HepG2 (cell line): ENCODE results near the gene ZNF860. TPM values are rescaled to one million over a fixed set of nuclear protein-coding genes. Genes with fewer than 3 reads are reported as not detected.

Experiments used
- ARHGAP35 ChIP-seq: sonication (generic); formaldehyde crosslinking; IDR thresholded peaks from 2 replicates; pipeline ENCODE4 v1.9.0; 2022; ENCODE audit warnings: mild to moderate bottlenecking, inconsistent platforms, moderate library complexity, missing genetic modification reagents, borderline replicate concordance
- BCL6 ChIP-seq: IDR thresholded peaks from 2 replicates; pipeline ENCODE4 v1.6.1; 2016; ENCODE audit warnings: missing genetic modification reagents, missing compliant biosample characterization
- CEBPB ChIP-seq: IDR thresholded peaks from 2 replicates; pipeline ENCODE4 v1.6.1; 2011; ENCODE audit warnings: low read depth, low read length, improper control_type of control experiment, borderline replicate concordance
- CENPBD1 ChIP-seq: sonication (generic); formaldehyde crosslinking; IDR thresholded peaks from 2 replicates; pipeline ENCODE4 v1.8.0; 2022; ENCODE audit warnings: missing genetic modification reagents, low read depth, mild to moderate bottlenecking, borderline replicate concordance
- CENPT ChIP-seq: sonication (generic); formaldehyde crosslinking; IDR thresholded peaks from 2 replicates; pipeline ENCODE4 v1.8.0; 2022; ENCODE audit warnings: low read depth, mild to moderate bottlenecking, moderate library complexity, missing genetic modification reagents
- CREM ChIP-seq, 2 experiments: sonication (generic) in 1 of 2; formaldehyde crosslinking in 1 of 2; IDR thresholded peaks; 2 replicates each; pipeline versions ENCODE4 v1.4.0 to v1.6.1; 2016 to 2020; ENCODE audit warnings: antibody characterized with exemption in 1 of 2, mild to moderate bottlenecking in 1 of 2, missing genetic modification reagents in 1 of 2
- FOXC1 ChIP-seq: sonication (generic); formaldehyde crosslinking; IDR thresholded peaks from 2 replicates; pipeline ENCODE4 v1.8.0; 2022; ENCODE audit warnings: mild to moderate bottlenecking, missing genetic modification reagents, borderline replicate concordance
- FOXK1 ChIP-seq: sonication (generic); formaldehyde crosslinking; IDR thresholded peaks from 2 replicates; pipeline ENCODE4 v1.4.0; 2020; ENCODE audit warnings: low read depth, missing genetic modification reagents, borderline replicate concordance
- GATAD2A ChIP-seq: IDR thresholded peaks from 2 replicates; pipeline ENCODE4 v1.6.1; 2016
- HNF4A ChIP-seq: sonication (generic); formaldehyde crosslinking; IDR thresholded peaks from 2 replicates; pipeline ENCODE4 v1.4.0; 2020; ENCODE audit warnings: missing genetic modification reagents
- HOXA9 ChIP-seq: sonication (generic); formaldehyde crosslinking; IDR thresholded peaks from 2 replicates; pipeline ENCODE4 v1.8.1; 2022; ENCODE audit warnings: missing genetic modification reagents, mild to moderate bottlenecking, moderate library complexity, borderline replicate concordance
- NR2F6 ChIP-seq, 2 experiments: IDR thresholded peaks; 2 replicates each; pipeline ENCODE4 v1.6.1; 2016; ENCODE audit warnings: antibody characterized with exemption in 1 of 2, mild to moderate bottlenecking in 1 of 2
- PAF1 ChIP-seq: IDR thresholded peaks from 2 replicates; pipeline ENCODE4 v1.6.1; 2016; ENCODE audit warnings: missing genetic modification reagents, missing compliant biosample characterization
- PAXIP1 ChIP-seq: sonication (generic); formaldehyde crosslinking; conservative IDR thresholded peaks from 2 replicates; pipeline ENCODE4 v1.4.0; 2020; ENCODE audit warnings: mild to moderate bottlenecking, missing genetic modification reagents, moderate library complexity
- SMARCC2 ChIP-seq: fragments of 450-650 bp; IDR thresholded peaks from 2 replicates; pipeline ENCODE4 v1.6.1; 2017; ENCODE audit warnings: antibody characterized with exemption, mild to moderate bottlenecking
- SMC3 ChIP-seq: IDR thresholded peaks from 2 replicates; pipeline ENCODE4 v1.6.1; 2011; ENCODE audit warnings: low read length, improper control_type of control experiment
- ZNF138 ChIP-seq: sonication (generic); formaldehyde crosslinking; IDR thresholded peaks from 2 replicates; pipeline ENCODE4 v1.5.0; 2020; ENCODE audit warnings: mild to moderate bottlenecking, low read depth, missing genetic modification reagents
- ZNF205 ChIP-seq: IDR thresholded peaks from 2 replicates; pipeline ENCODE4 v1.6.1; 2018; ENCODE audit warnings: missing biosample characterization, missing genetic modification reagents
- ZNF34 ChIP-seq: sonication (generic); formaldehyde crosslinking; IDR thresholded peaks from 2 replicates; pipeline ENCODE4 v1.4.0; 2020; ENCODE audit warnings: mild to moderate bottlenecking, missing genetic modification reagents, borderline replicate concordance
- ZNF792 ChIP-seq: IDR thresholded peaks from 2 replicates; pipeline ENCODE4 v1.6.1; 2016
- ZSCAN22 ChIP-seq: sonication (generic); formaldehyde crosslinking; IDR thresholded peaks from 2 replicates; pipeline ENCODE4 v1.4.0; 2020; ENCODE audit warnings: mild to moderate bottlenecking, missing genetic modification reagents
- polyA plus RNA-seq, 8 experiments: library from polyadenylated mRNA; depleted of rRNA in 3 of 8; stranded (reverse) in 7 of 8; unstranded in 1 of 8; fragments of >200 nt; fragmentation: Illumina TruSeq in 4 of 8; extraction: Trizol in 4 of 8; gene quantifications; 2 replicates each; pipeline versions ENCODE4 v1.2.1 to v1.2.3, GENCODE V29; 2011 to 2016; ENCODE audit warnings: low read depth in 4 of 8, missing spikeins in 1 of 8, mixed read lengths in 1 of 8; ENCODE audit not compliant: insufficient read depth in 1 of 8
- total RNA-seq, 5 experiments: library from RNA; depleted of rRNA; stranded (reverse); fragments of >200 nt; fragmentation: Illumina TruSeq; extraction: Trizol; gene quantifications; 2 replicates each; pipeline ENCODE4 v1.2.3, GENCODE V29; 2016; ENCODE audit warnings: low read depth in 1 of 5
- TF ChIP-seq, protein P1 (sequence below): fragments of 450-650 bp; IDR thresholded peaks from 2 replicates; pipeline ENCODE4 v1.6.1; 2016
- TF ChIP-seq, protein P2 (sequence below): sonication (generic); formaldehyde crosslinking; IDR thresholded peaks from 2 replicates; pipeline ENCODE4 v1.4.0; 2020; ENCODE audit warnings: low read depth, mild to moderate bottlenecking, missing genetic modification reagents
- TF ChIP-seq, protein P3 (sequence below): sonication (generic); IDR thresholded peaks from 2 replicates; pipeline ENCODE4 v1.6.1; 2016; ENCODE audit warnings: low read depth, borderline replicate concordance

The ZNF860 gene
- total and polyA plus RNA-seq, 2 of the 13 experiments (the other 11 are each of a cell fraction or from before 2014, with no cell fraction given), result 0.55 to 0.73 TPM

DNA sequence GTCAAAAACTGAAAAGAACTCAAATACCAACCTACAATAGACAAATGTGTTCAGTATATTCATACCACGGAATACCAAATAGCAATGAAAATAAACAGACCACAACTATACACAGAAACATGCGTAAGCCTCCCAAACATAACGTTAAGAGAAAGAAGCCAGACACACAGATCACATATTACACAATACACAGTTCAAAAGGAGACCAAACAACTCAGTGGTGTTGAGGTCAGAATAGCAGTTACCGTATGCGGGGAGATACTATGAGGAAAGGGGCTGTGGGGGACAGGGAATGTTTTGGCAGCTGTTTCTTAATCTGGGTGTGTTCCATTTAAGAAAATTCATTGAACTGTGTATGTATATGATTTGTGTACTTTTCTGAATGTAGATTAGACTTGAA, 7.1 kb upstream of the ZNF860 start (continued):
- TF ChIP-seq PAXIP1 (CRISPR knock-in tag) (peak; percentile 49; the same call in 1 of the 2 replicates), NR2F6 (IDR thresholded peaks at IDR 0.05) (0 out of 2 replicates have a peak, but pooled peaks have one; percentile 35), NR2F6 (CRISPR knock-in tag; IDR thresholded peaks at IDR 0.05) (peak; percentile 80), CEBPB (peak; percentile 95), ZSCAN22 (CRISPR knock-in tag) (no peak), ZNF138 (CRISPR knock-in tag) (no peak), SMC3 (peak; percentile 27; the same call in 1 of the 2 replicates), ZNF205 (CRISPR knock-in tag) (0 out of 2 replicates have a peak, but pooled peaks have one; percentile 66), FOXC1 (CRISPR knock-in tag) (no peak), GATAD2A (CRISPR knock-in tag) (peak; percentile 88), PAF1 (CRISPR knock-in tag) (no peak), SMARCC2 (no peak), HOXA9 (CRISPR knock-in tag) (no peak), CREM (IDR thresholded peaks at IDR 0.05) (peak; percentile 39; the same call in 1 of the 2 replicates), CREM (CRISPR knock-in tag; IDR thresholded peaks at IDR 0.05) (no peak), ZNF34 (CRISPR knock-in tag) (no peak), BCL6 (peak; percentile 83), FOXK1 (peak; percentile 57; the same call in 1 of the 2 replicates), CENPT (CRISPR knock-in tag) (no peak), ZNF792 (CRISPR knock-in tag) (0 out of 2 replicates have a peak, but pooled peaks have one; percentile 43), CENPBD1 (CRISPR knock-in tag) (no peak), ARHGAP35 (CRISPR knock-in tag) (no peak), HNF4A (peak; percentile 62)
- TF ChIP-seq, protein P1, sequence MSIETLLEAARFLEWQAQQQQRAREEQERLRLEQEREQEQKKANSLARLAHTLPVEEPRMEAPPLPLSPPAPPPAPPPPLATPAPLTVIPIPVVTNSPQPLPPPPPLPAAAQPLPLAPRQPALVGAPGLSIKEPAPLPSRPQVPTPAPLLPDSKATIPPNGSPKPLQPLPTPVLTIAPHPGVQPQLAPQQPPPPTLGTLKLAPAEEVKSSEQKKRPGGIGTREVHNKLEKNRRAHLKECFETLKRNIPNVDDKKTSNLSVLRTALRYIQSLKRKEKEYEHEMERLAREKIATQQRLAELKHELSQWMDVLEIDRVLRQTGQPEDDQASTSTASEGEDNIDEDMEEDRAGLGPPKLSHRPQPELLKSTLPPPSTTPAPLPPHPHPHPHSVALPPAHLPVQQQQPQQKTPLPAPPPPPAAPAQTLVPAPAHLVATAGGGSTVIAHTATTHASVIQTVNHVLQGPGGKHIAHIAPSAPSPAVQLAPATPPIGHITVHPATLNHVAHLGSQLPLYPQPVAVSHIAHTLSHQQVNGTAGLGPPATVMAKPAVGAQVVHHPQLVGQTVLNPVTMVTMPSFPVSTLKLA, result no peak
- TF ChIP-seq, protein P2, sequence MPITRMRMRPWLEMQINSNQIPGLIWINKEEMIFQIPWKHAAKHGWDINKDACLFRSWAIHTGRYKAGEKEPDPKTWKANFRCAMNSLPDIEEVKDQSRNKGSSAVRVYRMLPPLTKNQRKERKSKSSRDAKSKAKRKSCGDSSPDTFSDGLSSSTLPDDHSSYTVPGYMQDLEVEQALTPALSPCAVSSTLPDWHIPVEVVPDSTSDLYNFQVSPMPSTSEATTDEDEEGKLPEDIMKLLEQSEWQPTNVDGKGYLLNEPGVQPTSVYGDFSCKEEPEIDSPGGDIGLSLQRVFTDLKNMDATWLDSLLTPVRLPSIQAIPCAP (CRISPR knock-in tag), result no peak
- TF ChIP-seq, protein P3, sequence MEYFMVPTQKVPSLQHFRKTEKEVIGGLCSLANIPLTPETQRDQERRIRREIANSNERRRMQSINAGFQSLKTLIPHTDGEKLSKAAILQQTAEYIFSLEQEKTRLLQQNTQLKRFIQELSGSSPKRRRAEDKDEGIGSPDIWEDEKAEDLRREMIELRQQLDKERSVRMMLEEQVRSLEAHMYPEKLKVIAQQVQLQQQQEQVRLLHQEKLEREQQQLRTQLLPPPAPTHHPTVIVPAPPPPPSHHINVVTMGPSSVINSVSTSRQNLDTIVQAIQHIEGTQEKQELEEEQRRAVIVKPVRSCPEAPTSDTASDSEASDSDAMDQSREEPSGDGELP, result no peak
